GM12874 (cell line): ENCODE measurements around the gene SPDYC.

Source experiments
- CTCF ChIP-seq: IDR thresholded peaks from 2 replicates; pipeline ENCODE4 v1.5.1; 2011; ENCODE audit warnings: low read depth, mild to moderate bottlenecking, control low read depth, low read length, moderate library complexity; ENCODE audit not compliant: insufficient read depth

Gene SPDYC

DNA sequence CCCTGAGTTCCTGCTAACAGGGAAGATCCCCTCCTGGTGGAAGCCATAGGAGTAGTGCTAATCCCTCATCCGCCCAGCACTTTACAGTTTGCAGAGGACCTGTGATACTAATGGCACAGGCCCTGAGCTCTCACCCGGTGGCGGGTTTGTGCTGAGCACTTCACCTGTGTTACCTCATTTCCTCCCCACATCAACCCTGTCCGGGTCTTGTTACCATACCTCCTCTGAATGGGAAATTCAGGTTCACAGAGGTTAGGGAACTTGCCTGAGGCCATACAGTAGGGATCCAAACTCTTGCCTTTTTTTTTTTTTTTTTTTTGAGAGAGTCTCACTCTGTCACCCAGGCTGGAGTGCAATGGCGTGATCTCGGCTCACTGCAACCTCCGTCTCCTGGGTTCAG, 36.9 kb downstream of the SPDYC start:
- TF ChIP-seq CTCF, result no peak

DNA sequence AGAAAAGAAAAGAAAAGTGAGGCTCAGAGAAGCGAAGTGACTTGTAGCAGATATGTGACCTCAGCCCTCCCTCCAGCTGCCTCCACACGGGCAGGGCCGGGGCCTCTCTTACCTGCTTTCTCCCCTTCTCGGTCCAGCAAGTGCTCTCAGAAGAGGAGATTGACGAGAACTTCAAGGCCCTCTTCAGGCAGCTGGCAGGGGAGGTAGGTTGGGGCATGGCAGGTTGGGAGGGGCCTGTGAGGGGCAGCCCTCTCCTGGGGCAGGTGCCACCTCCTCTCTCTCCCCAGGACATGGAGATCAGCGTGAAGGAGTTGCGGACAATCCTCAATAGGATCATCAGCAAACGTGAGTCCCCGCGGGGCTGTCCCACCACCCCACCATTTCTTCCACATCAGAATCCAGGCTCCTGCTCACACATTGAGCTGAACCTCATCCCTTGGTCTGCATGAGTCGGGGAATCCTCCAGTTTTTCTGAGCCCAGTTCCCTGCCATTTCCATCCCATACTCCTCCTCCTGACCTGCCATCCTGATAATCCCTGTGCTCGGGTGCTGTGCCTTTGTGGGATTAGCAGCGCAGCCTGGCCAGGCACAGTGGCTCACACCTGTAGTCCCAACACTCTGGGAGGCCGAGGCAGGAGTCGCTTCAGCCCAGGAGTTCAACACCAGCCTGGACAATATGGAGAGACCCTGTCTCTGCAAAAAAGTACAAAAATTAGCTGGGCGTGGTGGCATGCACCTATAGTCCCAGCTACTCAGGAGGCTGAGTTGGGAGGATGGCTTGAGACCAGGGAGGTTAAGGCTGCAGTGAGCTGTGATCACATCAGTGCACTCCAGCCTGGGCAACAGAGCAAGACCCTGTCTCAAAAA, 38.1 kb downstream of the SPDYC start:
- no peak for TF ChIP-seq CTCF

DNA sequence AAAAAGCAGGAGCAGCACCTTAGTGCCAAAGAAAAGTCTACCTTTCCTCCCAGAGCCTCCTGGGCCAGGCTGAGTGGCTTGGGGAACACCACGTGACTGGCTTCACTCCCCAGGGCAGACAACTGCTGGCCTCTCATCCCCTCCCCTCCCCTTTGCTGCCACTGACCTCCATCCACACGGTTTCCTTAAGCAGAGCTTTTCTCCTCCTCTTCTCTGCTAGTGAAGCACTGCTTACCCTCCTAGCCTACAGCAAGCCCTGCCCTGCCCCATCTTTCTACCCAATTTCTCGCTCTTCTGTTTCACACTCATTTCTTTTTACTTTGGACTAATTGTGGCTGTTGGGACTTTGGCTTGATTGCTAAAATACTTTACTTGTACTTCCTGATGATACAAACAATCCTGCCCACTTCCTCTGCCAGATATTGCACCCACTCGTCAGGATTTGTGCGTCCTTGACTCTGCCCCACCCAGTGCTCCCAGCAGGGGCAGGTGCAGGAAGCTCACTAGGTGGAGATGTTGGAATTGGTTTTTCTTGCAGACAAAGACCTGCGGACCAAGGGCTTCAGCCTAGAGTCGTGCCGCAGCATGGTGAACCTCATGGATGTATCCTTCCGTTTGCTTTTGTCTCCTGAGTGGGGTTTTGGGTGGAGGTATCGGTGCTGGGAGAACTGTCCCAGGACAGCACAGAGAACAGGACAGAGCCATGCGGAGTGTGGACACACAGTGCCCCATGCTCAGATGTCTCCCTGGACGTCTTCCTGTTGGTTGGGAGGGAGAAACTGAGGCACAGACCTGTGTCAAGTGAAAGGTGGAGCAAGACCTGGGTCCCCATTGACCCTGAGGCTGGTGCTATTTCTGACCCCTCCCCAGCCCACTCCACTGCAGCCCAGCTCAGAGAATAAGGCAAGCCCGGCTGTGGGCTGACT, 39.0 kb downstream of the SPDYC start:
- no peak for TF ChIP-seq CTCF

GRCh38 chr11:65209711-65210360, 39.8 kb downstream of the SPDYC start:
- TF ChIP-seq CTCF, result no peak

- TF ChIP-seq CTCF, result no peak
Observed at GRCh38 chr11:65210361-65210731, 40.3 kb downstream of the SPDYC start.

- no peak for TF ChIP-seq CTCF
Observed at GRCh38 chr11:65210748-65211147, 40.7 kb downstream of the SPDYC start.
